NOMO-1 treated with dmso at 0.1 percent for 144 hours (cell line): ENCODE results near the gene GRID2.
"Not testable (repeated sequence)": the region's sequence is repeated elsewhere in the genome, so short reads cannot be mapped to it uniquely, and the experiment has no call there.

Experiments
- DNase-seq: peaks from one replicate; lab custom pipeline; 2025; ENCODE audit not compliant: unreplicated experiment; lab: John Stamatoyannopoulos, UW

GRID2 gene

GRCh38 chr4:93646233-93646930 is 1342.6 kb downstream of the GRID2 start:
- DNase-seq: no peak

DNA sequence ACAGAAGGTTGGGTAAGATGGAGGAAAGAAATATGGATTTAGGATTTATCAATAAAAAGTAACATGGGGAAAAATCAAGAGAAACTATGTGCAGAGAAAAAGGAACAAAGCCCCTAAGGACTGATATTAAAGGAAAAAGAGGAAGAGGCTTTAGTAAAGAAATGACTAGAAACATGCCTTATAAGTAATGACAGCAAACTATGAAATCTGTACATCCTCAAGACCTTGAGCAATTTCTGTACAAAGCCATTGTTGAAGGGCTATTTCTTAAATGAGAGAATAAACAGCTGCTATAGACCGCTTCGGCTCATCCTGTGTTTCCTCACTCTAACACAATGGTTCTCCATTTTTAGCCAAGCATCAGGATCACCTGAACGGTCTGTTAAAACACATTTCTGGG is 1344.5 kb downstream of the GRID2 start:
- no peak for DNase-seq

DNA sequence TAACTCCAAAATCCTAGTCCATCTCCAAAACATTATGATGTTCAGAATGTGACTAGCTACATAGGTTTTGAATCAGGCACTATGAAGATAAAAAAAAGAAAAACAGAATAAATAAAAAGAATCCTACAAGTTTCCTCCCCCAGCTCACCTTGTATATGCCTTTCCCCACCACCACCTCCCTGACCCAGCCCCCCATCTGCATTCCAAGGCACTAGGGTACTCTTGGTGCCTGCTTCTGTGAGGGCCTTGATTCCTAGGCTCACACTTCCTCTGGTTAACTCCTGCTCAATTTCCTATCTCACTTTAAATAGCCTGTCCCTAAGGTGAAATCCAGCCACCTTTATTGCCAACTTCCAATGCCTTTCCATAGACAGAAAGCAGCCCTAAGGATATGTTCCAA is 1346.1 kb downstream of the GRID2 start:
- DNase-seq: no peak

- DNase-seq: no peak
Measured at GRCh38 chr4:93654211-93654610, 1350.4 kb downstream of the GRID2 start.

GRCh38 chr4:93657527-93657926 is 1353.8 kb downstream of the GRID2 start:
- DNase-seq: no peak

- no peak for DNase-seq
Measured at GRCh38 chr4:93658443-93658842, 1354.7 kb downstream of the GRID2 start.

GRCh38 chr4:93659629-93660028 is 1355.9 kb downstream of the GRID2 start:
- DNase-seq: no peak

GRCh38 chr4:93660036-93660435 is 1356.3 kb downstream of the GRID2 start:
- no peak for DNase-seq

GRCh38 chr4:93670434-93670833 is 1366.7 kb downstream of the GRID2 start:
- no peak for DNase-seq

DNA sequence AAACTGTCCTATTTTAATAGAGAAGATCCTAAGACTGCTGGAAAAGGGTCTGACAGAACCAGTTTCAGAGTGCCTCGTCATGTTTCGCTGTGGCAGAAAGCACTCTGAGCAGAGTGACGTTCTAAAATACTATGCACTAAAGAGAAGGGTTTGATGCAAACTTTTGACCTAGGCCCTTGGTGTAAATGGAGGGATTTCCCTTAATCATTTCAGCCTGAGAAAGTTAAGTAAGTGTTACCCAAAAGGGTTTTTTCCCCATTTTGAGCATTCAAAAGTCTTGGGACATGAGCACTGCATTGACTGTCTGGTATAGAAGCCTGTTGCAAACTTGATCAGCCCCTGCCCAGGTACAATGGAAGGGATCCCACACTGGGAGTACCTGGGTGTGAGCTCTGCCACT is 1367.3 kb downstream of the GRID2 start:
- DNase-seq: no peak

- DNase-seq: not testable (repeated sequence)
Measured at GRCh38 chr4:93676937-93677336, 1373.2 kb downstream of the GRID2 start.

- no peak for DNase-seq
Measured at GRCh38 chr4:93684571-93684970, 1380.8 kb downstream of the GRID2 start.

- DNase-seq: no peak
Measured at GRCh38 chr4:93687304-93687703, 1383.5 kb downstream of the GRID2 start.

DNA sequence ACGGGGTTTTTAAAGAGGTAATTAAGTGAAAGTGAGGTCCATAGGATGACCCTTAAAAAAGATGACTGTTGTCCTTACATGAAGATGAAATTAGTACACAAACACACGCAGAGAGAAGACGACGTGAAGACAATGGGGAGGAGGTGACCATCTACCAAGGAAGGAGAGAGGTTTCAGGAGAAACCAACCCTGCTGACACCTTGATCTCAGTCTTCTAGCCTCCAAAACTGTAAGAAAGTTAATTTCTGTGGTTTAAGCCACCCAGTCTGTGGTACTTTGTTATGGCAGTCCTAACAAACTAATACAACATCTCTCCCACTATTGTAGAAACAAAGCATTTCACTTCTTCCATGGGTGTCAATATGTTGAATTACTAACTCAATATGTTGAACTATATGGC is 1385.2 kb downstream of the GRID2 start:
- DNase-seq: no peak

DNA sequence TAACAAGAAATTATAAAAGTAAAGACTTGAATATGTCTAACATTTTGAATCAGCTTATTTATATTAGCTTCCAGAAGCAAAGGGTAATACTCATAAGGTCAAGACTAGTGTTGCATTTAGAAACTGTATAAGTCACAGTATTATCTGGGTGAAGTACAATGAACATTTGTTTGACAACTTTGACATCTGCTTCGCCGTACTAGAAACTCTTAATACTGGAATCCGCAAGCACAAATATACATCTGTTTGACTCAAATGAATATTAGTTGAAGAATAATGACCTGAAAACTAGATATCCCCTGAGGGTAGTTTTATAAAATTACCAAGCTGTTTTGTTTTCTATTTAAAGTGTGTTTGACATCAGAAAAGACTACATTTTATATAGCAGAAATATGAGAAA is 1389.4 kb downstream of the GRID2 start:
- no peak for DNase-seq

- DNase-seq: no peak
Measured at GRCh38 chr4:93698686-93699085, 1394.9 kb downstream of the GRID2 start.

- DNase-seq: no peak
Measured at GRCh38 chr4:93700571-93700970, 1396.8 kb downstream of the GRID2 start.

- DNase-seq: no peak
Measured at GRCh38 chr4:93710101-93710846, 1406.5 kb downstream of the GRID2 start.

DNA sequence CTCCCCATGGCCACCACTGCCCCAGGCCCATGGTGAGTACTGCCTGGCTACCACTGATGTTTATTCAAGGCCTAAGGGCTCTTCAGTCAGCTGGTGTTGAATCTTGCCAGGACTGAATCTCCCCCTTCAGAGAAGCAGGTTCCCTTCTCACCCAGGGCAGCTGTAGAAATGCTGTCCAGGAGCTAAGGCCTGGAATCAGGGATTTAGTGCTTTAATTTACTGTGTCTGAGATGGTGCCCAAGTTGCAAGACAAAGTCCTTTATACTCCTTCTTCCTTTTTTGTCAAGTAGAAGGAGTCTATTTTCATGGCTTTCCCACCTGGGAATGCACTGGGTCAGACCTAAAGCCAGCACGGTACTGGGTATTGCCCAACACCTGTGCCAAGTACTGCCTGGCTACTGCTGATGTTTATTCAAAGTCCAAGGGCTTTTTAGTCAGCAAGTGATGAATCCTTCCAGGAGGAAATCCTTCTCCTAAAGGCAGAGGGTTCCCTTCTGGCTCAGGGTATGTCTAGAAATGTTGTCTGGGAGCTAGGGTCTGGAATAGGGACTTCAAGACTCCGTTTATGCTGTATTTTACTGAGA is 1407.2 kb downstream of the GRID2 start:
- DNase-seq: no peak

DNA sequence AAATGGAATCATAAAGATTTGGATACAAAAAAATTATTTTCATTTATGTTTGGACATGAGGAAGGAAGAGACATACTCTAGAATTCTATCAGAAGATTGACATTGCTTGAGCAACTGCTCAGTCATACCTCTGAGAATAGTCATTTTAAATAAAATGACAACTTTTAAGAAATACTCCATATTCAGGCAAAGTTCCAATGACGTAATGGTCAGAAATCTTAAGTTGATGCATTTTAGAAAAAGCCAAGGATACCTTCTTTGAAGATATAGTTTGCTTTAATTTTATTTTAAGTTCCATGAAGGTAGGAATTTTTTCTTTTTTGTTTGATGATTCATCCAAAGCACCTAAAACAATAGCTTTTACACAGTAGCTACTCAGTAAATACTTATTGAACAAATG is 1414.5 kb downstream of the GRID2 start:
- DNase-seq: no peak

DNA sequence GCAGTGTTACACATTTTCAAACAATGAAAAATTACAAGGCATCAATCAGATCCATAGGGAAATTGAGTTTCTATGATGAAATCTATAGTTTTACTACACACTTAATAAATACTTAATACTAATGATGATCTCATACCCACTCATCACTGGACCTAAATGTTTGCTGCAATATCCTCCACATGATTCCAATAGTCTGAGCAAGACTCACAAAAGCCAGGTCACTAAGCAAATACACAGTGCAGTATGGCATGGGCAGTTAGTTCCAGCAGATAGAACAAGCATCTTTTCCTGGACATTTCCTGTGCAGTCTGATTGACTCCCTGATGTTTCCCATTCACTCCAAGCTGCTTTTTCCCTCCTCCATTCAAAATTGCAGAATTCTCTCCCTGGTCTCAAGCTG is 1415.8 kb downstream of the GRID2 start:
- no peak for DNase-seq

DNA sequence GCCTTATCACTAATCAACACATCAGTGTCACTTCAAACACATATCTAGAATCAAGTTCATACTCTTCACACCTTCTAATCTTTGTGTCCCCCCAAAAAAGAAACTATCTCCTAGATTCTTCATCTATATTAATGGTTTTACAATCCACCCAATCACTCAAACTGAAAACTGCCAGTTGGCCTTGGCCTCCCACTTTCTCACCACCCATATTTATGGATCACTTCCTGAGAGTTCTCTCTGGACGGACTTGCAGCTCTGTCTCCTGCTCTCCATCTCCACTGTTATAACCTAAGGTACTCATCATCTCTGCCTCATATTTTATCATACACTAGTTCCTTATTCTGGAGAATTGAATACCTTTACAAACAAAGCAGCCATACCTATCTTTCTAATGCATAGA is 1418.7 kb downstream of the GRID2 start:
- no peak for DNase-seq
